ENCODE data around the gene DIAPH1. TPM values are rescaled to one million over a fixed set of nuclear protein-coding genes. Genes with fewer than 3 reads are reported as not detected.

DIAPH1 gene
- total RNA-seq, 4 donors from 2014 or later: 48.2 to 65.0 (median 55.0) TPM

DNA sequence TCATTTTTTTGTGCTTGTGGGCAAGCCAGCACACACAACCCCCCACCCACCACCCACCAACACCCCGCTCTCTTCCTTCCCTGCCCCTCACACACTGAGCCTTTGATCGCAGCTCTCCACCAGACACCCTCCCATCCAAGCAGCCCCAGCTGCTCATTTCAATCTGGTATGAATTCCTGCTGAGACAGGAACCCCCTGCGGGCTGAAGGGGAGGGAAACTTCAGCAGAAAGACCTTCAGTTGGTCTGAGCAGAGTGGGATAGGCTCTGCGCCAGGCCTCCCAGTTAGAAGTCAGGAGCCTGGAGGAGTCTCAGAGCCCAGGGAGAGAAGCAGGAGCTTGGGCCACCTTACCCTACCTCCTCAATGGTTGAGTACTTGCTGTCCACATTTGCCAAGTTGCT, 122.8 kb downstream of the DIAPH1 start:
- TF ChIP-seq, protein P1, sequence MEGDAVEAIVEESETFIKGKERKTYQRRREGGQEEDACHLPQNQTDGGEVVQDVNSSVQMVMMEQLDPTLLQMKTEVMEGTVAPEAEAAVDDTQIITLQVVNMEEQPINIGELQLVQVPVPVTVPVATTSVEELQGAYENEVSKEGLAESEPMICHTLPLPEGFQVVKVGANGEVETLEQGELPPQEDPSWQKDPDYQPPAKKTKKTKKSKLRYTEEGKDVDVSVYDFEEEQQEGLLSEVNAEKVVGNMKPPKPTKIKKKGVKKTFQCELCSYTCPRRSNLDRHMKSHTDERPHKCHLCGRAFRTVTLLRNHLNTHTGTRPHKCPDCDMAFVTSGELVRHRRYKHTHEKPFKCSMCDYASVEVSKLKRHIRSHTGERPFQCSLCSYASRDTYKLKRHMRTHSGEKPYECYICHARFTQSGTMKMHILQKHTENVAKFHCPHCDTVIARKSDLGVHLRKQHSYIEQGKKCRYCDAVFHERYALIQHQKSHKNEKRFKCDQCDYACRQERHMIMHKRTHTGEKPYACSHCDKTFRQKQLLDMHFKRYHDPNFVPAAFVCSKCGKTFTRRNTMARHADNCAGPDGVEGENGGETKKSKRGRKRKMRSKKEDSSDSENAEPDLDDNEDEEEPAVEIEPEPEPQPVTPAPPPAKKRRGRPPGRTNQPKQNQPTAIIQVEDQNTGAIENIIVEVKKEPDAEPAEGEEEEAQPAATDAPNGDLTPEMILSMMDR (IDR thresholded peaks at IDR 0.05; ENCODE audit: low read depth): no peak

DNA sequence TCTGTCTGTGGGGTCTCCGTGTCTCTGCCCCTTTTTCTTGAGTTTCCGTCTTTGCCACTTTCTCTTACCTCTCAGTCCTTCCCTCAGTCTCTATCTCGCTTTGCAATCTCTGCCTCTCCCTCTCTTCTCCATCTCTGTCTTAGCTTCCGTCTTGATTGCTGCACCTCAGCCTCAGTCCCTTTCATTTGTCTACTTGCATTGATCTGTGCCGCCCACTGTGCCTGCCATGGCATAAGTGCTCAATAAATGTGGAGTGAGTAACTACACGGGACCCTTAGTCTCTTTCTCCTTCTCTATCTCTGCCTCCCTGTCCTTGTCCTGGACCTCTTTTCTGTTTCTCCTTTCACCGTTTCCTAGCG, 123.4 kb downstream of the DIAPH1 start:
- TF ChIP-seq, protein P1 (IDR thresholded peaks at IDR 0.05; ENCODE audit: low read depth): no peak

DNA sequence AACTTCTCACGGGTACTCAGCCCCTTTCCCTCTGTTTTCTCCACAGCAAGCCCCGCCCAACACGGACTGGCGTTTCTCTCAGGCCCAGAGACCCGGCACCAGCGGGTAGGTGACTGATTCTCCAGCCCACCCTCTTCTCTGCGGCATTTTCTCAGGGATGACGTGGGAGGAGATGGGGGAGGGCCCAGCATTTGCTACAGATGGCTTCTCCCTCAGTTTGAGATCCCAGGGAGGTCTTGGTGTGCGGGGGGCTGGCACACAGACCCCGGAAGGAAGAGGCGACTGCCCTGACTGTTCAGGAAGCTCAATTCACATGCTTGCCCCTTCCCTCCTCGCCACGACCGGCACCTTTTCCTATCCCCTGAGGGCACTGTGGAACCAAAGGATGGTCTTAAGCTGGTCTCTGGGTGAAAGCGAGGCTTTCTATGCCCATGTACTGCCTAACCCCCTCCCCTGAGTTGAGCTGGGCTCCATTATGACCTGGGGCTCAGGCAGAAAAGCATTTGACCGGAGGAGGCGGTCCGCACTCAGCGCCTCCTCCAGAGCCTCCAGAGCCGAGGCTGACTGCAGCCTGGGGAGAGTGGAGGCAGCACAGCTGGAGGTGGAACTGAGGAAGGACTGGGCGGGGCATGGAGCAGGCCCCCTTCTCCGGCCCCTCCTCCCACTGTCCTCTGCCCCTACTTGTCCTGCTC, 123.9 kb downstream of the DIAPH1 start:
- TF ChIP-seq, protein P1 (IDR thresholded peaks at IDR 0.05; ENCODE audit: low read depth): no peak

DNA sequence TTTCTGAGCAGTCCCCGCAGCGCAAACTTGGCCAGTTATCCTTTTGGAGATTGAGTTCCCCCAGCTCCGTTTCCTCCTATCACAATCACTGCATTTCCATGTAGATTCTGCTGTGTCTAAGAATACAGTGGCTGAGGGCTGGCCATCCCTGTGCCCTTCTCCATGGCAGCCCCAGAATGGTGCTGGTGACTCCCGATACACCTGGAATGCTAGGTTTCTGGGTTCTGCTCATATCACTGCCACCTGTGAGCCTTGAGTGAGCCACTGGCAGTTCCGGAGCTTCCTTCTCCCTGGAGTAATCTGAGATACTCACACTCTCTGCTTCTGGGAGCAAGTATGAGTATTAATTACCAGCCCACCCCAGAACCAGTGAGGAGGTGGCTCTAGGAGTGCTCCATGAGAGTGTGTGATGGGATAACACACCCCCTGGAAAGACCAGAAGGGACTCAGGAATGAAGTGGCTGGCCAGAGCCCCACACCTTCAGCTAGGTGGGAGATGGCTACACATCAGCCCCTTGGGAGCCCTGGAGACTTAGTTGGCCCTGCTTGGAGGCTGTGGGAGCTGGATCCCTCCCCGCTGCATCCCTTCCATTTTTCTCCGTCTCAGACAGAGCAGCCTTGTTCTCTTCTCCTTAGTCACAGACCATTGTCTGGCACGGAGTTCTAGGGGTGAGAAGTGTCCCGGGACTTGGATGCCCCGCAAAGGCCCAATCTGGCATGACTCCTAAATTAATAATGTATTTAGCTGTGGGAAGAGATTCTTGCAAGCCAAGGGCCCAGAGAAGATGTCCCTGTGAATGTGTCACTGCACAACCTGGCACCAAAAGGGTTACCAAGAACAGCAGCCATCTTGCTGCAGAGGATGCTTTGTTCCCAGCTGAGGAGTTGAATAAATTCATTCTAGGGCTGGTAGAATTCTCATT, 125.0 kb downstream of the DIAPH1 start:
- TF ChIP-seq, protein P1 (IDR thresholded peaks at IDR 0.05; ENCODE audit: low read depth): no peak

DNA sequence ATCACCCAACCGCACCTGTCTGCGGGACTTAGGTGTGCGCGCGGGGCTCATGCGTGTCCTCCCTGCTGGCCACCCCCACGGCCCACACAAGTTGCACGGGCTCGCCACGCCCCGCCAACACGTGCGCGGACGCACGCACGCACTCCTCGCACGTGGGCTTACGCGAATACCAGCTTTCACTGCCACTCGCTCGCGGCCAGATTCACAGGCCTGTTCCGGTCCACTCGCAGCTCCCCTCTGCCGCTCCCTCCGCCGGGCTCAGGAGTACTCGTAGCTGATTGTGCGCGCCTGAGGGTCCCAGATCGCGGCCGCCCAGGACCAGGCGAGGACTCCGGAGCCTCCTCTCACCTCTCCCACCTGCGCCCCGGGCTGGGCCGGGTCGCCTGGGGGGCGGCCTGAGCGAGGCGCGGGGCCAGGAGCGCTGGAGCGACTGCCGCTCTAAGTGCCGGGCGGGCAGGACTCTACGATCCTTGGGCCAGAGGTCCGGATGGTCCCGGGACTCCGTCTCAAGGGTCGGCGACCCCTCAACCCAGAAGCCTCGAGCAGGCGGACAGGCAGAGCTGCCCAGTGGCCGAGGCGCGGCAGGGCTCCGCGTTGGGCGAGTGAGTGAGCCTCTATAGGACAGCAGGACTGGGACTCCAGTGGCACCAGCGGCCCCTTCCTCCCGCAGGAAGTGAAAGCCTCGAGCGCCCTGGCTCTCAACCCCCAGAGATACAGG, 126.5 kb downstream of the DIAPH1 start:
- TF ChIP-seq, protein P1 (IDR thresholded peaks at IDR 0.05; ENCODE audit: low read depth): no peak

DNA sequence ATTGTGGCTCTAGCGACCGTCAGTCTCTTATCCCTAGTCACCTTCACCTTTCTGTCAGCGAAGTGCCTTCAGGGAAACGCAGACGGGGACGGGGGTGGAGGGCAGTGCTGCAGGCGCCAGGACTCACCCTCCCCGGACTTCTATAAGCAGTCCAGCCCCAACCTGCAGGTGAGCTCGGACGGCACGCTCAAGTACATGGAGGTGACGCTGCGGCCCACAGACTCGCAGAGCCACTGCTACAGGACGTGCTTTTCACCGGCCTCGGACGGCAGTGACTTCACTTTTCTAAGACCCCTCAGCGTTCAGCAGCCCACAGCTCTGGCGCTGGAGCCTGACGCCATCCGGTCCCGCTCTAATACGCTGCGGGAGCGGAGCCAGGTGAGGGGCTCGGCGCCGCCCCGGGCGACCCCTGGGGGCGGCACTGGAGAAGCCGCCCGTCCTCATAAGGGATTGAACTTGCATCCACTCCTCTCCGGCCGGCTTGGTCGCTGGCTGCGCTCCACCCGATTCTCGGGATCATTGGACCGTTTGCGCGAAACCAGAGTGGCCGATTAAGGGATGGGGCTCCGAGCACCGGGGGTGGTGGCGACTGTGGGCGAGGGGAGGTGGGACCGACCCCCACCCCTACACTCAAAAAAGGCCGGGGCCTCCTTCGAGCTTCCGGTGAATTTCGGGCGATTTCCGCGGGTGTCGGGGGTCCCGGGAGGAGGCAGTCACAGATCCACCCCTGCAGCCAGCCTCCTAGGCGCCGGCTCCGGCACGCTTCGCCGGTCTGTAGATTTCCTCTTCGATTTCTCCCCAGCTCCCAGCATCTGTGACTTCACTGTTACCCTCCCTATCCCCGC, 127.3 kb downstream of the DIAPH1 start:
- TF ChIP-seq, protein P1 (IDR thresholded peaks at IDR 0.05; ENCODE audit: low read depth): no peak
